A549 (cell line): ENCODE data around the gene CDK5RAP2.

Experiments
- CEBPB ChIP-seq, 2 experiments: fragments of >200 bp in 1 of 2; sonication (Bioruptor Twin) in 1 of 2; formaldehyde crosslinking in 1 of 2; IDR thresholded peaks; 2 replicates each; pipeline ENCODE4 v1.6.1; 2012 to 2016
- MYC ChIP-seq: IDR thresholded peaks from 2 replicates; pipeline ENCODE4 v1.6.1; 2012; ENCODE audit warnings: mild to moderate bottlenecking, inconsistent platforms, low read length, improper control_type of control experiment, borderline replicate concordance
- POLR2A ChIP-seq: IDR thresholded peaks from 2 replicates; pipeline ENCODE4 v1.6.1; 2012; ENCODE audit warnings: mild to moderate bottlenecking, low read length
- RAD21 ChIP-seq, 2 experiments: fragments of >200 bp in 1 of 2; sonication (Bioruptor Twin) in 1 of 2; formaldehyde crosslinking in 1 of 2; IDR thresholded peaks in 1 of 2; conservative IDR thresholded peaks in 1 of 2; 2 replicates in 1 of 2; 3 replicates in 1 of 2; pipeline ENCODE4 v1.6.1; 2012 to 2018; ENCODE audit warnings: inconsistent platforms in 1 of 2
- ZSCAN20 ChIP-seq: fragments of 250-450 bp; sonication (Bioruptor Pico); IDR thresholded peaks from 2 replicates; pipeline ENCODE4 v1.8.0; 2022; ENCODE audit warnings: mild to moderate bottlenecking, moderate library complexity
- TF ChIP-seq, protein P1 (sequence below): fragments of >200 bp; sonication (Bioruptor Twin); formaldehyde crosslinking; IDR thresholded peaks from 3 replicates; pipeline ENCODE4 v1.5.1; 2016
- TF ChIP-seq, protein P2 (sequence below): fragments of 450-650 bp; IDR thresholded peaks from 2 replicates; pipeline ENCODE4 v1.6.1; 2014; ENCODE audit warnings: antibody characterized with exemption

- TF ChIP-seq, protein P1, sequence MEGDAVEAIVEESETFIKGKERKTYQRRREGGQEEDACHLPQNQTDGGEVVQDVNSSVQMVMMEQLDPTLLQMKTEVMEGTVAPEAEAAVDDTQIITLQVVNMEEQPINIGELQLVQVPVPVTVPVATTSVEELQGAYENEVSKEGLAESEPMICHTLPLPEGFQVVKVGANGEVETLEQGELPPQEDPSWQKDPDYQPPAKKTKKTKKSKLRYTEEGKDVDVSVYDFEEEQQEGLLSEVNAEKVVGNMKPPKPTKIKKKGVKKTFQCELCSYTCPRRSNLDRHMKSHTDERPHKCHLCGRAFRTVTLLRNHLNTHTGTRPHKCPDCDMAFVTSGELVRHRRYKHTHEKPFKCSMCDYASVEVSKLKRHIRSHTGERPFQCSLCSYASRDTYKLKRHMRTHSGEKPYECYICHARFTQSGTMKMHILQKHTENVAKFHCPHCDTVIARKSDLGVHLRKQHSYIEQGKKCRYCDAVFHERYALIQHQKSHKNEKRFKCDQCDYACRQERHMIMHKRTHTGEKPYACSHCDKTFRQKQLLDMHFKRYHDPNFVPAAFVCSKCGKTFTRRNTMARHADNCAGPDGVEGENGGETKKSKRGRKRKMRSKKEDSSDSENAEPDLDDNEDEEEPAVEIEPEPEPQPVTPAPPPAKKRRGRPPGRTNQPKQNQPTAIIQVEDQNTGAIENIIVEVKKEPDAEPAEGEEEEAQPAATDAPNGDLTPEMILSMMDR = no peak
- TF ChIP-seq, protein P2, sequence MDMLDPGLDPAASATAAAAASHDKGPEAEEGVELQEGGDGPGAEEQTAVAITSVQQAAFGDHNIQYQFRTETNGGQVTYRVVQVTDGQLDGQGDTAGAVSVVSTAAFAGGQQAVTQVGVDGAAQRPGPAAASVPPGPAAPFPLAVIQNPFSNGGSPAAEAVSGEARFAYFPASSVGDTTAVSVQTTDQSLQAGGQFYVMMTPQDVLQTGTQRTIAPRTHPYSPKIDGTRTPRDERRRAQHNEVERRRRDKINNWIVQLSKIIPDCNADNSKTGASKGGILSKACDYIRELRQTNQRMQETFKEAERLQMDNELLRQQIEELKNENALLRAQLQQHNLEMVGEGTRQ = no peak
- TF ChIP-seq MYC (no peak), RAD21 (conservative IDR thresholded peaks at IDR 0.05 in 1 of 2, IDR thresholded peaks at IDR 0.05 in 1 of 2) (no peak), ZSCAN20 (CRISPR knock-in tag) (no peak), CEBPB (IDR thresholded peaks at IDR 0.05) (no peak), POLR2A (no peak)
These were observed 45.3 kb upstream of the CDK5RAP2 start for GRCh38 chr9:120625222-120625621.
